Ureter (tissue), 1 donor: ENCODE measurements around the gene INHBB. TPM values are rescaled to one million over a fixed set of nuclear protein-coding genes. Genes with fewer than 3 reads are reported as not detected.
"Not testable (repeated sequence)": the region's sequence is repeated elsewhere in the genome, so short reads cannot be mapped to it uniquely, and the experiment has no call there.

Source experiments
- DNase-seq: peaks from one replicate; pipeline ENCODE4 v3.0.0-alpha.2; 2020; ENCODE audit warnings: low spot score
- total RNA-seq: library from RNA; stranded (reverse); gene quantifications from one replicate; pipeline ENCODE4 v1.2.4, GENCODE V29; 2023
- donor health status: DM: yes; HTN: yes; CAD: no.

INHBB gene
- total RNA-seq, 1 donor from 2014 or later, result 10.8 TPM

DNA sequence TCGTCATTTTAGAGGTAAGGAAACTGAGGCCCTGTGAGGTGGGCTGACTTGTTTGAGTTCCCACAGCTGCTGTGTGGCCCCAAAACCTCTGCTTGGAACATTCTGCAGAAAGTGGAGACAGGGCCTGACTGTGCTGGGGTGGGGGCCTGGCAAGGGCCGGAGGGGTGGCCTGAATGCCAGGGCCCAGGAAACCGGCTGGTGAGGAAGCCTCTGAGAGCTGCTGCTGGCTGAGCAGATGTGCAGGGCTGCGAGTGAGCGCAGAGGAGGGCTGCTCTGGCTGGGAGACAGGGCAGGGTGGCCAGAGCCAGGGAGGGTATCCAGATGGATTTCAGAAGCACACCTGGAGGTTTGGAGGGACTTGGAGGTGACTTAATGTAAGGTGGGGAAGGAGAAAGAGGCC is 29.9 kb upstream of the INHBB start:
- DNase-seq, result no peak

DNA sequence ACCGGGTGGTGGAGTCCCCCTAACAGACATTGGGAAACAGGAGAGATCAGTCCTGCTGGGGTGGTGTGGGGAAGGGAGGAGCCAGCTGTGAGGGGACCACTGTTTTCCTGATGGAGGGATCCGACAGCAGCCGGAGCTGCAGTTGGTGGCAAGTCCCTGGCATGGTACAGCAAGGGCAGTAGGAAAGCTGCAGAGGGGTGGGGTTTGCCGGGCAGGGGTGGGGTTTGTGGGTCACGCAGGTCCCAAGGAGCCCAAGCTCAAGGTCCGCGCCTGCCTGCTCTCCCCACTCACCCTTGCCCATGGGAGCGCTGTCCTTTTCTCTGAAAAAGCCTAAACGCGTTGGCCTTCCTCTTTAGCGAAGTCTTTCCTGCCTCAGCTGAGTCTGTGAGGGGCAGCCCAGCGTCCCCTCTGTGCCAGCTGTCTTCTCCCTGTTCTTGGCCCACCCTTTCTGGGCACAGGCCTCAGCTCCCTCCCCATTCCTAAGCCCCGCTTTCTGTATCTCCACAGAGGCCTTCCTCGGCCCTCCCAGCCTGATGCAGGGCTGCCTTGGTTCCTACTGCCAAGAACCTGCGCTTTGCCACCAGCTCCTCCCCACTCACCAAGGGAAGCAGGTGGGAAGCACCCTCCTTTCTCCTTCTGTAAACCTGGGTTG is 29.3 kb upstream of the INHBB start:
- DNase-seq, result no peak

DNA sequence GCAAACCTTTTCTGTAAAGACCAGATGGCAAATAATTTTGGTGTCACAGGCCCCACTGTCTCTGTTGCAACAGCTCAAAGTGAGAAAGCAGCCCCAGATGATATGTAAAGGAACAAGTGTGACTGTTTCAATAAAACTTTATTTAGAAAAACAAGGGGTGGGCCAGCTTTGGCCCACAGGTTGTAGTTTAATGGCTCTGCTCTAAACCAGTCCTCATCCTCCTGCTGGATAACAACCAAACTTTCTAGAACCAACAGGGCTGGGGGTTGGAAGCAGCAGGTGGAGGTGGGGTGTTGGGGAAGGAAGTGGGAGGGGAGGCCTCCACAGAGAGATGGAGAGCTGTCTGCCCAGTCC is 28.8 kb upstream of the INHBB start:
- DNase-seq, result no peak

DNA sequence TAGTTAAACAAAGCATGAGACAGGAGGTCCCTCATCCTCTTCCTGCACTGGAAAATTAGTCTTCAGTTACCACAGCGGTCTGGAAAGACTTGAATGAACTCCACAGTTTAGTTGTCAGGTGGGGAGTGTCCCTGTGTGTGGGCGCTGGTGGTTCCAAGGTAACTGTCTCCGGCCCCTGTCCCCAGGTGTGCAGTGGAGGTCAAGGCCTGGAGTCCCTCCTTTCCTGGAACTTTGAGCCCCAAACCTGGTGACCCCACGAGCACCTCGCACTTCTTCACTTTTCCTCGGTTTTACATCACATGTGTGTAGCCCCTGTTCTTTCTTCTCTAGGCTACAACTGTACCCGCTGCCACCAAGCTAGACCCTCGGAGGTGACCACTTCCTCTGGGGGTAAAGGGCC is 28.0 kb upstream of the INHBB start:
- no peak for DNase-seq

- no peak for DNase-seq
These were observed 27.3 kb upstream of the INHBB start for GRCh38 chr2:120318626-120319025.

DNA sequence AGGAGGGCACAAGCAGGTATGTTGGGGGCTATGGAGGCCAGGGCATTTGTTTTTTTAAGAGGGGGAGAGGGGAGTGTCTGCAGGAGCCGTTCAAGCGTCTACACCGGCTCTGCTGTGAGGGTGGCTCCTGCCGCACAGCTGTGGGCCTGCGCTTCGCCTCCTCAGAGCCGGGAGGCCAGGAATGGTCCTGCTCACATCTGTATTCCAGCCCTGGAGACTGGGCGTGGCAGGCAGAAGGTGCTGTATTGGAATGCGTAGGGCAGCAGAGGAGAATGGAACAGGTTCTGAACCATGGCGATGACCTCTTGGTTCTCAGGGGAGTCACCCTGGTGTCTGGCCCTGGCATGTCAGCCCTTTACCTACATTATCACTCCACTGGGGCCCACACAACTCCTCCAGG is 26.8 kb upstream of the INHBB start:
- DNase-seq, result no peak

DNA sequence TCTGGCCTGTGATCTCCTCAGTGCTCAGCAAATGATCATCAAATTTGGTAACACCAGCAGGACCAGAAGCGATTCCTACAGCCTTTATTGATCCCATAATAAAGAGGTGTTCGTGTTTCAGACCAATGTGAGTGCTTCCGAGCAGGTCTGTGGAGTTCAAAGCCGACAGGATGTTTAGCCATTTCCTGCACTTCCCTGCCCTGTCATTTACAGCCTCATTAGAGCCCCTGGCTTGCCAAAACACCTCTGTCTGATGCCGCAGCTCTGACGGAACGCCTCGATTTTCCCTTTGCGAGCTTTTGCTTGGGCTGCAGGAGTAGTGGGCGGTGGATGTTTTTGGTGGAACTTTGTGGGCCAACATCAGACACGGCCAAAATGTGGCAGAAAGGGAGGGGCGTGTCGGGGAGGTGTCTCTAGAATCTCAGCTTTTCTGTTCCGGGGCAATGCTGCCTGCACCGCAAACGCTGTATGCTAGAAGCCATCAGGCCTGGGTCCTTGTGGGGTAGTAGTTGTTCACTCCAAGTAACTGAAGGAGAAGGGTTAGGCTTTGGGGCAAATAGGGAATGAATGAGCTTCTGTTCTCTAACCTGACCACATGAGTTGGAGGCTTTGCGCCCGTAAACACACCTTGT is 26.1 kb upstream of the INHBB start:
- DNase-seq, result no peak

DNA sequence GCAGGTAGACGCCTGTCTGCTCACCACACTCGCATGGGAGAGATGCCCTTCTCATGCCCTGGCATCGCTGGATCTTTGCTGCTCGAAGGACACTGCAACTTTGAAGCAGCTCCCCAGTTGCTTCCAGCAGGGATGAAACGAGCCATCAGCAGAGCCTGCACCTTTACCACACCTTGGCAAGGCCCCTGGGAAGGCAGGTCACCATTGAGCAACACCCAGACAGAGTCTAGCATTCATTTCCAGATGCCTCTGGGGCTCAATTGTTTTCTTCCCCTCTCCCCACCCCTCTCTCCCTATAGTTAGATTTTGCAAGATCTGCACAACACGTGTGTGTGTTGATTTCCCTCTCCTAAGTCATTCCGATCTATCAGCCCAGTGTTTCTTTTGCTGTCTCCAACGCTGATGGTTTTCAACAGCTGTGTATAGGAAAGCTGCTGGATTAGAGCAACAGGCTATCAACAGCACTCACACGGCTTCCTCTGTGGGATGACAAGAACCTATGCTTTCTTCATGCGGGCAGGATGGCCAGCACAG is 25.6 kb upstream of the INHBB start:
- DNase-seq, result no peak

- not testable (repeated sequence) for DNase-seq
These were observed 24.9 kb upstream of the INHBB start for GRCh38 chr2:120320887-120321556.

GRCh38 chr2:120321721-120322284 is 24.1 kb upstream of the INHBB start:
- DNase-seq, result no peak

DNA sequence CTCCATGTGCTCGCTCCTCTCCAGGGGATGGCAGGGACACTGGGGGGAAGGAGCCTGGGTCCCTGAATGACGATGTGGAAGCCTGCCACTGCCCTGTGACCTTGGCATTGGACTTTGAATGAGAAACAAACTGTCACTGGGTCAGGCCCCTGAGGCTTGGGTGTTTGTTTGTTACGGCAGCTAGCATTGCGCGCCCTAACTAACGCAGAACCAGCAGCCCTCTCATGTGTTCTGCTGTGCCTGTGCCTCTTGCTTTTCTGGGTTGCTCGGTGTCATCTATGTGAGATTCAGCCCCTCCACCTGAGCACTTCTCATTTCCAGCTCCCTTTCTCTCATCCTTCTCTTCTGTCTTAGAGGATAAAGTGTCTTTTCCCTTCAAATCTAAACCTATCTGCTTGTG is 23.6 kb upstream of the INHBB start:
- DNase-seq, result no peak

DNA sequence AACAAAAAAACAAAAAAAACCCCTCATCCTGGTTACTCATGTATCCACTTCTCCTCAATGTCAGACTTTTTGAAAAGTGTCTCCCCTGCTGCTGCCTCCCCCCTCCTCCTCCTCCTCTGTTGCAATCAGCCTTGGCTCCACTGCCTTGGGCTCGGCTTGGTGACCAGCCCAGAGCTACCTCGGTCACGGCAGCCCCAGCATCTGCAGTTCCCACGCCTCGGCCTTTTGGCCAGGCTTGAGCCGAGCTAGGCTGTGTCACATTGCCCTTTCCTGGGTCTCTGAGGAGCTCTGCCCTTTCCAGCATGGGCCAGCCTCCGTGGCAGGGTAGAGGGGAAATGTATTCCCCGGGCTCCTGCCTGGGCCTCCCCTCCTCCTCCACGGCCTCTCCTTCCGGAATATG is 22.7 kb upstream of the INHBB start:
- DNase-seq, result peak; percentile 69

- DNase-seq, result no peak
These were observed 22.0 kb upstream of the INHBB start for GRCh38 chr2:120323807-120324399.

DNA sequence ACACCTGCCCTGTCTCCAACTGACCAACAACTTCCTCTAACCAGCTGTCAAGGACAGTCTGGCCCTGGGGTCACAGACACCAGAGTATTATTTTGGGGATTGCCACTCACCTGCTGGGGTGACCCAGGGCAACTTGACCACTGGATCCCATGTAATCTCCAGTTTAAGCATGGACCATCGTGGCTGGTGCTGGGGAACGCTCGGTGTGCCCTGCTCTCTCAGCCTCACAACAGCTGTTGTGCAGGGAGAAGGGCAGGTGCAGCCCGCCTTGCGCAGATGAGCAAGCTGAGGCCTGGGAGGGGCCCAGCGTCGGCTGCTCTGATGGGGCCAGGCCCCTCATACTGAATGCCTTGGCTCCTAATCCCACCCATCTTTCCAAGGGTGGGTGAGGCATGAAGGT is 21.0 kb upstream of the INHBB start:
- DNase-seq, result no peak

DNA sequence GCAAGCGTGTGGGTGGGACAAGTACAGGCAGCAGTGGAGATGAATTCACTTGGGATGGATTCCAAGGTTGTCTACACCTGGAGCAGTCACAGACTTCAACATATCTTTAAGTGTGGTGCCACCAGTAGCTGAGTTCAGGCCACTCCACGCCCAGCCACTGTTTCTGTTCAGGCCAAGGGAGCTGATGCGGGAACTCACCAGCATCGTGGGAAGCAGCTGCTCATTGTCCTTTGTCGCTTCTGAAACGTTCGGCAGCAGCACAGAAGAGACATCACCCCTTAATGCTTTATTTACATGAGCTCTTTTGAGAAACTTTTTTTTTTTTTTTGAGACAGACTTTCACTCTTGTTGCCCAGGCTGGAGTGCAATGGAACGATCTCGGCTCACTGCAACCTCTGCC is 19.9 kb upstream of the INHBB start:
- DNase-seq, result no peak

- DNase-seq, result no peak
These were observed 14.8 kb upstream of the INHBB start for GRCh38 chr2:120330946-120331822.

GRCh38 chr2:120331903-120332302 is 14.0 kb upstream of the INHBB start:
- DNase-seq, result no peak

DNA sequence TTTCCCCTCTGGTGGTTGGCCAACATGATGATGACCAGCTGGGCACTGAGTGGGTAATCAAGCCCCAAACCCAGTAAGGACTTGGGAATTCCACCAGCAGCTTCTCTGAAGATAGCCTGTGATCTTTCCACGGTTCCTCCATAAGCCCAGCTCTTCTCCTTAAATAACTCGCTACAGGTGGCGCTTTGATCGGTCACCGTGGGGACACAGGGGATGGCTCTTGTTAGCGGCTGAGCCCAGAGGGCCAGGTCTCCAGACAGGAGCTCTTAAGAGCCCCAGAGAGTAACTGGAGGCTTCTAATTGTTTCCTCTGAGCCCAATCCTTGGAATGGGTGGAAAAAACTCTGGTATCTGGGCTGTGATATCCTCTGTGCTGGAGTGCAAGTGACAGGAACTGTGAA is 13.6 kb upstream of the INHBB start:
- DNase-seq, result no peak

- DNase-seq, result no peak
These were observed 11.9 kb upstream of the INHBB start for GRCh38 chr2:120334068-120334467.

GRCh38 chr2:120336749-120337148 is 9.2 kb upstream of the INHBB start:
- no peak for DNase-seq

DNA sequence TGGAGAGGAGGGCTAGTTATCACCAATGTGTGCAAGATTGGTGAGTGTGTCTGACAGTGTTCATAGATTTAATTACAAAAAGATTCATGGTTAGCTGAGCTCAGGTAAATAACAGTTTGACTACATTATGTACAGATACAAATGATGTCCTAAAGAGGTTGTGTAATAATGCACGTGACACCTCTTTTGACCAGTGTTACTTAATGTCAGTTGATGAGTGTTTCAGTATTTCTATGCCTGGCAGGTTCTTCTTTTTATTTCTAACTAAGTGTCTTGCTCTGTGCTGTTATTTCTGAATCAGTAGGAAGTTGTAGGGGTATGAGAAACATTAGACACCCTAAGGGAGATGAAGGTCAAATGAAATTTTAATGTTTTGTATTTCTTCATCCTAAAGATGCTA is 7.9 kb upstream of the INHBB start:
- DNase-seq, result no peak
